Ishikawa (cell line): ENCODE data around the gene ATXN1.

Experiments used
- CEBPB ChIP-seq: IDR thresholded peaks from 2 replicates; pipeline ENCODE4 v1.6.1; 2012
- CREB1 ChIP-seq: IDR thresholded peaks from 2 replicates; pipeline ENCODE4 v1.6.1; 2012; ENCODE audit warnings: low read depth
- EGR1 ChIP-seq: IDR thresholded peaks from 2 replicates; pipeline ENCODE4 v1.6.1; 2012
- EP300 ChIP-seq: IDR thresholded peaks from 2 replicates; pipeline ENCODE4 v1.6.1; 2012; ENCODE audit warnings: borderline replicate concordance
- FOXM1 ChIP-seq: IDR thresholded peaks from 2 replicates; pipeline ENCODE4 v1.6.1; 2012; ENCODE audit warnings: low read depth, borderline replicate concordance
- NFIC ChIP-seq: IDR thresholded peaks from 2 replicates; pipeline ENCODE4 v1.6.1; 2012
- RAD21 ChIP-seq: IDR thresholded peaks from 2 replicates; pipeline ENCODE4 v1.6.1; 2012; ENCODE audit warnings: low read depth
- TAF1 ChIP-seq: IDR thresholded peaks from 2 replicates; pipeline ENCODE4 v1.6.1; 2012; ENCODE audit warnings: low read depth, mild to moderate bottlenecking
- TCF12 ChIP-seq: IDR thresholded peaks from 2 replicates; pipeline ENCODE4 v1.6.1; 2012; ENCODE audit warnings: low read depth
- TEAD4 ChIP-seq: IDR thresholded peaks from 2 replicates; pipeline ENCODE4 v1.6.1; 2012
- USF1 ChIP-seq: IDR thresholded peaks from 2 replicates; pipeline ENCODE4 v1.6.1; 2012
- YY1 ChIP-seq: IDR thresholded peaks from 2 replicates; pipeline ENCODE4 v1.6.1; 2012; ENCODE audit warnings: low read depth
- ZBTB7A ChIP-seq: IDR thresholded peaks from 2 replicates; pipeline ENCODE4 v1.6.1; 2012; ENCODE audit warnings: low read depth
- TF ChIP-seq, protein P1 (sequence below): IDR thresholded peaks from 2 replicates; pipeline ENCODE4 v1.6.1; 2012; ENCODE audit warnings: low read depth, mild to moderate bottlenecking
- TF ChIP-seq, protein P2 (sequence below): IDR thresholded peaks from 2 replicates; pipeline ENCODE4 v1.6.1; 2012

ATXN1 gene

GRCh38 chr6:16648003-16648402 lies 113.3 kb downstream of the ATXN1 start:
- TF ChIP-seq, protein P1, sequence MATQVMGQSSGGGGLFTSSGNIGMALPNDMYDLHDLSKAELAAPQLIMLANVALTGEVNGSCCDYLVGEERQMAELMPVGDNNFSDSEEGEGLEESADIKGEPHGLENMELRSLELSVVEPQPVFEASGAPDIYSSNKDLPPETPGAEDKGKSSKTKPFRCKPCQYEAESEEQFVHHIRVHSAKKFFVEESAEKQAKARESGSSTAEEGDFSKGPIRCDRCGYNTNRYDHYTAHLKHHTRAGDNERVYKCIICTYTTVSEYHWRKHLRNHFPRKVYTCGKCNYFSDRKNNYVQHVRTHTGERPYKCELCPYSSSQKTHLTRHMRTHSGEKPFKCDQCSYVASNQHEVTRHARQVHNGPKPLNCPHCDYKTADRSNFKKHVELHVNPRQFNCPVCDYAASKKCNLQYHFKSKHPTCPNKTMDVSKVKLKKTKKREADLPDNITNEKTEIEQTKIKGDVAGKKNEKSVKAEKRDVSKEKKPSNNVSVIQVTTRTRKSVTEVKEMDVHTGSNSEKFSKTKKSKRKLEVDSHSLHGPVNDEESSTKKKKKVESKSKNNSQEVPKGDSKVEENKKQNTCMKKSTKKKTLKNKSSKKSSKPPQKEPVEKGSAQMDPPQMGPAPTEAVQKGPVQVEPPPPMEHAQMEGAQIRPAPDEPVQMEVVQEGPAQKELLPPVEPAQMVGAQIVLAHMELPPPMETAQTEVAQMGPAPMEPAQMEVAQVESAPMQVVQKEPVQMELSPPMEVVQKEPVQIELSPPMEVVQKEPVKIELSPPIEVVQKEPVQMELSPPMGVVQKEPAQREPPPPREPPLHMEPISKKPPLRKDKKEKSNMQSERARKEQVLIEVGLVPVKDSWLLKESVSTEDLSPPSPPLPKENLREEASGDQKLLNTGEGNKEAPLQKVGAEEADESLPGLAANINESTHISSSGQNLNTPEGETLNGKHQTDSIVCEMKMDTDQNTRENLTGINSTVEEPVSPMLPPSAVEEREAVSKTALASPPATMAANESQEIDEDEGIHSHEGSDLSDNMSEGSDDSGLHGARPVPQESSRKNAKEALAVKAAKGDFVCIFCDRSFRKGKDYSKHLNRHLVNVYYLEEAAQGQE: no peak
- TF ChIP-seq FOXM1: no peak

DNA sequence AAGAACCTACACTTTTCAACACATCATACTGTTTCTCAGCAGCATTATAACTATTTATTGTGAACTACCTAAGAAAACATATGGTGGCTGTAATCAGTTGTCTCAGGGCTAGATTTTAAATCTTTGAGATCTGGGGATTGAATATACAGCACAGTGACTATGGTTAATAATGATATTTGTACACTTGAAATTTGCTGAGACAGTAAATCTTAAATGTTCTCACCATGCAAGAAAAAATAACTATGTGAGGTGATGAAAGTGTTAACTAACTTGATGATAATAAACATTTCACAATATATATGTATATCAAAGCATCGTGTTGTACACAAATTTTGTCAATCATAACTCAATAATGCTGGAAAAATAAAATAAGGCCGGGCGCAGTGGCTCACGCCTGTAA lies 113.8 kb downstream of the ATXN1 start:
- no peak for TF ChIP-seq EGR1
- TF ChIP-seq CREB1: no peak
- no peak for TF ChIP-seq TAF1
- TF ChIP-seq ZBTB7A: no peak
- TF ChIP-seq, protein P2, sequence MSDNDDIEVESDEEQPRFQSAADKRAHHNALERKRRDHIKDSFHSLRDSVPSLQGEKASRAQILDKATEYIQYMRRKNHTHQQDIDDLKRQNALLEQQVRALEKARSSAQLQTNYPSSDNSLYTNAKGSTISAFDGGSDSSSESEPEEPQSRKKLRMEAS: no peak
- no peak for TF ChIP-seq EP300
- TF ChIP-seq NFIC: no peak
- TF ChIP-seq RAD21: no peak
- TF ChIP-seq TCF12: no peak
- TF ChIP-seq TEAD4: no peak
- no peak for TF ChIP-seq USF1
- no peak for TF ChIP-seq FOXM1

DNA sequence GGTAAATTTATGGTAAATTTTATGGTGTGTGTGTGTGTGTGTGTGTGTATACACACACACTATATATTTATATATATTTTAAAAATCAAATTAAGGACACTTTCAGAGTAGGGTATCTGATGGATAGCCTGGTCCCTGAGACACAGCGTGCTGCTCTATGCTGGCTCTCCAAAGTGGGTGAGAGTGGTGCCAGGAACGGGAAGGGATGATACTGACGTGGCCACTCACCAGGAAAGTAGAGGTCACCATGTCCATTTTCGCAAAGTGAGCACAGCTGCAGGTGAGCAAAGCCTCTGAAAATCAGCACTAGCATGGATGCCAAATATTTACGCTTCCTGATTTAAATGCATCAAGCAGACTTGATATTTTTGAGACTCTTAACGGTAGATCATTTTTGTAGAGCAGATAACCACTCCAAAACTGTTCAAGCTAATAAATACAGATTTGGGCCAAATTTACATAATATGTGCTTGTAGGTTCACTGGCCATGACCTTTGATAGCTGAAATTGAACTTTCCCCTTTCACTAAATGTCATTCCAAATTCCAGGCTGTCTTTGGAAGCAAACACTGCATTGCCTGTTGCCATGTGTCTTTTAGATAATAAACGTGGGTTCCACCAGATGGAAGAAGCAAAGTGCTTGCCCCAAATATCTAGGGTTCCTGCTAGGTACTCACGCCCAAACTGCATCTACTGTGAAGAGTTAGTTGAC lies 116.6 kb downstream of the ATXN1 start:
- no peak for TF ChIP-seq USF1
- TF ChIP-seq NFIC: no peak
- no peak for TF ChIP-seq EP300
- no peak for TF ChIP-seq CEBPB
- TF ChIP-seq TCF12: no peak
- TF ChIP-seq RAD21: no peak
- TF ChIP-seq EGR1: no peak
- TF ChIP-seq YY1: no peak
- no peak for TF ChIP-seq TEAD4
- TF ChIP-seq ZBTB7A: no peak
- TF ChIP-seq, protein P2: no peak
- no peak for TF ChIP-seq CREB1
- TF ChIP-seq, protein P1: no peak
- no peak for TF ChIP-seq FOXM1
- no peak for TF ChIP-seq TAF1

DNA sequence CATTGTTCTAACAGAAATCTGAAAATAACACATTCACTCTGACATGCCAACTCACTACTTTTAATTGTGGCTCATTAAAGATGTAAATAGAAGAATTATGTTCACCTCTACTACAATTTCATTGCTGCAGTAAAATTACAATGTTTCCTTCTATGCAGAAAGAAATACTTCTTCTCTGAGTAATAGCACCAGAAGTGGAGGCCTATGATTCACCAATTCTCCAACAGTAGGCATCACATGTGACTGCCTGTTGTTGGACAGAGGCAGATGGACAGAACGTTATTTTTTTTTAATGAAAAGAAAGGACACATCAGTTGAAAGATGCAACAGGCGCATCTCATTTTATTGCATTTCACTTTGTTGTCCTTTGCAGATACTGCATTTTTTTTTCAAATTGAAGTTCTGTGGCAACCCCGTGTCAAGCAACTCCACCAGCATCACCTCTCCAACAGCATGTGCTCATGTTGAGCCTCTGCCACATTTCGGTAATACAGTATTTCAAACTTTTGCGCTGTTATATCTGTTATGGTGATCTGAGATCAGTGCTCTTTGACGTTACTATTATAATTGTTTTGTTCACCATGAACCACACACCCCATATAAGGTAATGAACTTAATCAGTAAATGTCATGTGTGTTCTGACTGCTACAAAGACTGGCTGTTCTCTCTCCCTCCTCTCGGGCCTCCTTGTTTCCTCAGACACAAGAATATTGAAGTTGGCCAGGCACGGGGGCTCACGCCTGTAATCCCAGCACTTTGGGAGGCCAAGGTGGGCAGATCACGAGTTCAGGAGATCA lies 121.4 kb downstream of the ATXN1 start:
- TF ChIP-seq, protein P1: peak; percentile 48; the same call in 1 of the 2 replicates
- TF ChIP-seq ZBTB7A: no peak
